Measurements from ENCODE around the gene BPIFB2. TPM values are rescaled to one million over a fixed set of nuclear protein-coding genes. Genes with fewer than 3 reads are reported as not detected.

Gene BPIFB2
- total RNA-seq, 1 experiment from 2014 or later = not detected

- Histone ChIP-seq H3K27me3 (ENCODE audit: control insufficient read depth, insufficient read depth, low read length) (no peaks in the 10 kb centered on the region), H3K9me3 (ENCODE audit: control insufficient read depth, insufficient read depth, low read depth, low read length) (no peaks in the 10 kb centered on the region), H3K36me3 (ENCODE audit: control insufficient read depth, insufficient read depth, low read length) (no peaks in the 10 kb centered on the region), H3K4me1 (ENCODE audit: control insufficient read depth, insufficient read depth, low read length) (no peaks in the 10 kb centered on the region), H3K27ac (ENCODE audit: low read length) (no peak overlapping the region), H3K4me3 (ENCODE audit: low read depth in 2 of 2, low read length in 2 of 2) (no peak overlapping the region)
- ATAC-seq = no peak
- no TSS peak for BruUV-seq (replicated peaks)
- in situ Hi-C loops (cut with HindIII; ENCODE audit: low pct_unique_long_range_greater_than_20kb, low sequenced_read_pairs) = no loop called here
- TF ChIP-seq REST (IDR thresholded peaks at IDR 0.05; ENCODE audit: insufficient read depth in 1 of 2, low read depth in 2 of 2, low read length in 1 of 2) = no peak
- TF ChIP-seq SIN3A (IDR thresholded peaks at IDR 0.05; ENCODE audit: borderline replicate concordance, insufficient read depth, low read depth, low read length) = no peak
- TF ChIP-seq CTCF (IDR thresholded peaks at IDR 0.05) = no peak
- TF ChIP-seq TCF7L2 (IDR thresholded peaks at IDR 0.05; ENCODE audit: low read depth, low read length) = no peak
- TF ChIP-seq POLR2AphosphoS5 (IDR thresholded peaks at IDR 0.05; ENCODE audit: low read depth, low read length) = no peak
- no peak for DNase-seq (ENCODE audit: low read depth, low spot score)
- CTCF ChIA-PET = no interaction called here
- intact Hi-C loops (cut with micrococcal nuclease; ENCODE audit: unreplicated experiment) = no loop called here
- POLR2A ChIA-PET = interaction anchor here (0.7 kb wide), 1 partner anchor 17 kb away, joined by 3 read pairs; no protein-coding TSS in a partner anchor
Observed at GRCh38 chr20:33054381-33054780, 46.9 kb downstream of the BPIFB2 start.

- BruUV-seq (replicated peaks) = no TSS peak
- DNase-seq (ENCODE audit: low read depth, low spot score) (no peak), ATAC-seq (no peak)
- Histone ChIP-seq H3K4me1 (ENCODE audit: control insufficient read depth, insufficient read depth, low read length) (no peaks in the 10 kb centered on the region), H3K36me3 (ENCODE audit: control insufficient read depth, insufficient read depth, low read length) (no peaks in the 10 kb centered on the region), H3K9me3 (ENCODE audit: control insufficient read depth, insufficient read depth, low read depth, low read length) (no peaks in the 10 kb centered on the region), H3K27ac (ENCODE audit: low read length) (no peak overlapping the region), H3K4me3 (ENCODE audit: low read depth in 2 of 2, low read length in 2 of 2) (no peak overlapping the region), H3K27me3 (ENCODE audit: control insufficient read depth, insufficient read depth, low read length) (no peaks in the 10 kb centered on the region)
- in situ Hi-C loops (cut with HindIII; ENCODE audit: low pct_unique_long_range_greater_than_20kb, low sequenced_read_pairs) = no loop called here
- no peak for TF ChIP-seq CTCF (IDR thresholded peaks at IDR 0.05)
- no peak for TF ChIP-seq POLR2AphosphoS5 (IDR thresholded peaks at IDR 0.05; ENCODE audit: low read depth, low read length)
- no peak for TF ChIP-seq REST (IDR thresholded peaks at IDR 0.05; ENCODE audit: insufficient read depth in 1 of 2, low read depth in 2 of 2, low read length in 1 of 2)
- TF ChIP-seq SIN3A (IDR thresholded peaks at IDR 0.05; ENCODE audit: borderline replicate concordance, insufficient read depth, low read depth, low read length) = no peak
- TF ChIP-seq TCF7L2 (IDR thresholded peaks at IDR 0.05; ENCODE audit: low read depth, low read length) = no peak
- ChIA-PET POLR2A (interaction anchor here (0.7 kb wide), 1 partner anchor 16 kb away, joined by 3 read pairs; no protein-coding TSS in a partner anchor), CTCF (no interaction called here)
- intact Hi-C loops (cut with micrococcal nuclease; ENCODE audit: unreplicated experiment) = no loop called here
Observed at GRCh38 chr20:33054791-33055190, 47.3 kb downstream of the BPIFB2 start.

Measured in Panc1 (cell line).